Ishikawa (cell line): ENCODE data around the gene GRID2.

Source experiments
- CEBPB ChIP-seq: IDR thresholded peaks from 2 replicates; pipeline ENCODE4 v1.6.1; 2012
- CREB1 ChIP-seq: IDR thresholded peaks from 2 replicates; pipeline ENCODE4 v1.6.1; 2012; ENCODE audit warnings: low read depth
- EGR1 ChIP-seq: IDR thresholded peaks from 2 replicates; pipeline ENCODE4 v1.6.1; 2012
- EP300 ChIP-seq: IDR thresholded peaks from 2 replicates; pipeline ENCODE4 v1.6.1; 2012; ENCODE audit warnings: borderline replicate concordance
- FOXM1 ChIP-seq: IDR thresholded peaks from 2 replicates; pipeline ENCODE4 v1.6.1; 2012; ENCODE audit warnings: low read depth, borderline replicate concordance
- MAX ChIP-seq: IDR thresholded peaks from 2 replicates; pipeline ENCODE4 v1.6.1; 2012
- NFIC ChIP-seq: IDR thresholded peaks from 2 replicates; pipeline ENCODE4 v1.6.1; 2012
- RAD21 ChIP-seq: IDR thresholded peaks from 2 replicates; pipeline ENCODE4 v1.6.1; 2012; ENCODE audit warnings: low read depth
- REST ChIP-seq: IDR thresholded peaks from 2 replicates; pipeline ENCODE4 v1.6.1; 2012; ENCODE audit warnings: low read depth, mild to moderate bottlenecking
- TAF1 ChIP-seq: IDR thresholded peaks from 2 replicates; pipeline ENCODE4 v1.6.1; 2012; ENCODE audit warnings: low read depth, mild to moderate bottlenecking
- TCF12 ChIP-seq: IDR thresholded peaks from 2 replicates; pipeline ENCODE4 v1.6.1; 2012; ENCODE audit warnings: low read depth
- TEAD4 ChIP-seq: IDR thresholded peaks from 2 replicates; pipeline ENCODE4 v1.6.1; 2012
- YY1 ChIP-seq: IDR thresholded peaks from 2 replicates; pipeline ENCODE4 v1.6.1; 2012; ENCODE audit warnings: low read depth
- ZBTB7A ChIP-seq: IDR thresholded peaks from 2 replicates; pipeline ENCODE4 v1.6.1; 2012; ENCODE audit warnings: low read depth
- TF ChIP-seq, protein P1 (sequence below): IDR thresholded peaks from 2 replicates; pipeline ENCODE4 v1.6.1; 2012

The GRID2 gene

DNA sequence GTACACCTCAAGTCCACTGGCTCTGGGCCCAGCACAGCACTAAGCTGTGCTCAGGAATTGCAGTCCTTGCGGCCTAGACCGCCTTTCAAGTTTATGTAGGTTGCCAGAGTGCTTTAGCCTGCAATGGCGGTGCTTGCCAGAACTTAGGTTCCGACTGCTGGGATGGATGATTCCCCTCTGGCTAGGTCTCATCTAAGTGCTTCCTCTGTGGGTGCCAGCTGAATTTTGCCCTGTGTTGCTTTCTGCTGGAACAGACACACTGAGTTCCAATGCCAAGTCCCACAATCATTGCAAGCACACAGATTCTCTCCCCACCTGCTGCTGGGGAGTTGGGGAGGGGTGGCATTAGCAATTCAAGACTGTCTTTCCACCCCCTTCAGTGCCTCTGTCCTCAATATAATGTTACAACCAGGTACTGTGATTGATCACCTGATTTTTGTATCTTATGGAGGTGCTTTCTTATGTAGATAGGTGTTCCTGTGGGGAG lies 129.5 kb downstream of the GRID2 start:
- TF ChIP-seq CREB1, result no peak
- TF ChIP-seq EP300, result no peak
- no peak for TF ChIP-seq YY1
- TF ChIP-seq TEAD4, result no peak
- no peak for TF ChIP-seq RAD21
- TF ChIP-seq EGR1, result no peak
- no peak for TF ChIP-seq ZBTB7A
- TF ChIP-seq NFIC, result no peak
- no peak for TF ChIP-seq TCF12
- no peak for TF ChIP-seq REST
- no peak for TF ChIP-seq MAX
- no peak for TF ChIP-seq TAF1

DNA sequence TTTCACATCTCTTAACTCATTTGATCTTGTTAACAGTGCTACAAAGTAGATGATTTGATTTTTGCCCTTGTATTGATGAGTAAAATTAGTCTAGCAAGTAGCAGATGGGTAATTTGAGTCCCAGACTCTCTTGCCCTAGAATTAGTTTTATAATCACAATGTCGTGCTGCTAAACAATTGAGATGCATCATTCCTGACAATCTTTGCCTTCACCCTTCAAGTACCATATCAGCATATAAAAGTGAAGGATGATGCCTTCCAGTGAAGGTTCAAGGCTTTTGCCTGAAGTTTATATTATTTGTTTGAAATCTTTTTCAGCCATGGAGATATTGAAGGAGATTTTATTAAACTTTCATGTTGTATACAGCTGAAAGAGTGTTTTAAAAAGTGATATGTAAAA lies 141.4 kb downstream of the GRID2 start:
- TF ChIP-seq, protein P1, sequence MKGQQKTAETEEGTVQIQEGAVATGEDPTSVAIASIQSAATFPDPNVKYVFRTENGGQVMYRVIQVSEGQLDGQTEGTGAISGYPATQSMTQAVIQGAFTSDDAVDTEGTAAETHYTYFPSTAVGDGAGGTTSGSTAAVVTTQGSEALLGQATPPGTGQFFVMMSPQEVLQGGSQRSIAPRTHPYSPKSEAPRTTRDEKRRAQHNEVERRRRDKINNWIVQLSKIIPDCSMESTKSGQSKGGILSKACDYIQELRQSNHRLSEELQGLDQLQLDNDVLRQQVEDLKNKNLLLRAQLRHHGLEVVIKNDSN, result no peak
- TF ChIP-seq MAX, result no peak
- TF ChIP-seq TAF1, result no peak
- no peak for TF ChIP-seq RAD21
- TF ChIP-seq ZBTB7A, result no peak
- no peak for TF ChIP-seq CEBPB
- TF ChIP-seq TCF12, result no peak
- TF ChIP-seq FOXM1, result no peak
- no peak for TF ChIP-seq CREB1
- no peak for TF ChIP-seq TEAD4
- no peak for TF ChIP-seq NFIC
- no peak for TF ChIP-seq EGR1
- TF ChIP-seq YY1, result no peak
- TF ChIP-seq EP300, result no peak
- TF ChIP-seq REST, result no peak

GRCh38 chr4:92447255-92447905 lies 143.6 kb downstream of the GRID2 start:
- TF ChIP-seq TEAD4 (no peak), EGR1 (no peak), RAD21 (no peak)

DNA sequence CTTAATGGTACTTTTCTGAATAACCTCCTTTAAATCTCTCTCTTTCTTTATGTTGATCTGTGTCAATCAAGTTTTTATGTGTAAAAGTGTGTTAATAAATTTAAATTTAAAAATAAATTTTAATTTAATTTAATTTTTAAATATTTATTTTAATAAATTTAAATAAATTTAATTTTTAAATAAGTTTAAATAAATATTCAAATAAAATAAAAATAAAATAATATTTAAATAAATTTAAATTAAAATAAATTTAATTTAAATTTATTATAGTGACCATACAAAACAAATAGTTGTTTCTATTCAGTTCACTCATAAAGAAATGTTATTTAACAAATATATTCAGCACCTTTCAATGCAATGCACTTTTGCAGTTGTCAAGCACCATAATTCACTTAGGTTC lies 146.9 kb downstream of the GRID2 start:
- TF ChIP-seq TEAD4 (no peak), YY1 (no peak), FOXM1 (no peak), RAD21 (no peak), REST (no peak), CEBPB (no peak), EGR1 (no peak), CREB1 (no peak), TAF1 (no peak), NFIC (no peak), EP300 (no peak), MAX (no peak), ZBTB7A (no peak), TCF12 (no peak)
- TF ChIP-seq, protein P1, result no peak
